ENCODE measurements around the gene KLF8.
A peak's percentile ranks its signal among the peaks of the same experiment; 100 is the strongest.
"Not testable (repeated sequence)": the region's sequence is repeated elsewhere in the genome, so short reads cannot be mapped to it uniquely, and the experiment has no call there.

The KLF8 gene

DNA sequence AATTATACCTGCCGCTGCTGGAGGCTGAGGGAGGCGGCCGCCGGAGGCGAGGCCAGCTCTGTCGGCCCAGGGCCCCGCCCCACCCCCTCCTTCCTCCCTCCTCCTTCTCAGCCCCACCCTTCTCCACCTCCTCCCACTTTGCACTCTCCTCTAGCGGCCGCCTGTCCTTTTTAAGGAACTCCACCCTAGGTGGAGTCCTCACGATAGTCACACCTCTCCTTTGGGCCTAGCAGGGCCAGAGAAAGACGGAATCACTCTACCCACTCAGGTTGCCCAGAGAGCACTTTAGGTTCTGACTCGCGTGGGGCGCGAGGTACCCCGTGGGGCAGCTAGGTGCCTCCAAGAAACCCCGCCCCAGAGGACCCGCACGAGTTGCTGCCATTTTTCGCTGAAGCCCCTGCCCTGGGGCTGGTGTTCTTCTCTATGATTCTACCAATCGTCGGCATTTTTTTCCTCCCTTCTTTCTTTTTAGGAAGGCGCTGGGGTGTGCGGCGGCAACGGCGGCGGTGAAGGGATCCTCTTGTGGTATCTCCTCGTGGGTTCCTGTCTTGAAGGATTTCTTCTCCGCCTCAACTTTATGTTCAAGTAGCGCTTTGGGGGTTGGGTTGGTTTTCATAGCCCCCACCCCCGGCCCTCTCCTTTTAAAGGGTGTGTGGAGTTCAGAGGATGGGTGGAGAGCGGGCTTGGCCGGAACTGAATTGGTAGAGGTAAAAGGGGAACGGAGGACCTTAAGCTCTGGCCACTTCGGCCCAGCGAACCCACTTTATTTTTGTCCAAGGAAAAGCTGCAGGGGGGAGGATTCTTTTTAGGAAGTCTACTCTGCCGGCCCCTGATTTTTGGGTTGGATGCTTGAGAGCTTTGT, at the start of gene KLF8:
Gene KLF8, plus strand, starts transcription at position 136 of the 862 bp plus-strand sequence. CDS start 979 bp downstream, outside the sequence.
- Histone ChIP-seq H3K9me3 (ENCODE audit: control insufficient read depth, insufficient read depth, low read length) (peaks cover 48% of the 10 kb centered on the region; the same call in 1 of the 2 replicates), H3K9ac (ENCODE audit: low read depth, low read length) (peak within 1 kb of the TSS; percentile 51; the same call in 1 of the 2 replicates), H3K4me1 (ENCODE audit: control insufficient read depth, insufficient read depth, low read length) (no peaks in the 10 kb centered on the region), H3K4me3 (ENCODE audit: low read depth, low read length) (peak within 1 kb of the TSS; percentile 68), H3K27ac (ENCODE audit: low read depth, low read length) (peak within 1 kb of the TSS; percentile 6), H3K36me3 (ENCODE audit: control insufficient read depth, insufficient read depth, low read length) (no peaks in the 10 kb centered on the region), H3K27me3 (ENCODE audit: control insufficient read depth, insufficient read depth, low read length) (no peaks in the 10 kb centered on the region)

- peaks cover 71% of the 10 kb centered on the region for H3K9me3 ChIP-seq (ENCODE audit: control insufficient read depth, insufficient read depth, low read length)
- H3K9ac ChIP-seq (ENCODE audit: low read depth, low read length); H3K4me3 ChIP-seq (ENCODE audit: low read depth, low read length); H3K27me3 ChIP-seq (ENCODE audit: control insufficient read depth, insufficient read depth, low read length); H3K27ac ChIP-seq (ENCODE audit: low read depth, low read length); H3K4me1 ChIP-seq (ENCODE audit: control insufficient read depth, insufficient read depth, low read length); H3K36me3 ChIP-seq (ENCODE audit: control insufficient read depth, insufficient read depth, low read length): not testable (repeated sequence)
Observed at GRCh38 chrX:56206945-56207344, 25.2 kb upstream of the KLF8 start.

DNA sequence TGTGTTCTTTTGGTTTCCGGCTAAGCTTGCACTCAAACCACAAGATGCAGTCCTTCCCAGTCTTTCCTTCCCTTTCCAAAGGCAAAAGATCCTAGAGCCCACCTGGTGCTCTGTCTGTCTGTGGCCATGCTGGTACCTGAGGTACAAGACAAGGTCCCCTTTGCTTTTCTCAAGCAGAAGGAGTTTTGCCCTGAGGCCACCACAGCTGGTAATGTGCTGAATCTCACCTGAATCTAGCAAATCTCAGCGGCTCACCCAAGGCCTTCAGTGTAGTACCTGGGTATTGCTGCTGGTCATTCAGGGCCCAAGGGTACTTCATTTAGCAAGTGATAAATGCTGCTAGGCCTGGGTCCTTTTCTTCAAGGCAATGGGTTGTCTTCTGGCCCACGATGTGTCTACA, 20.5 kb upstream of the KLF8 start:
- H3K36me3 ChIP-seq (ENCODE audit: control insufficient read depth, insufficient read depth, low read length), result no peaks in the 10 kb centered on the region
- peaks cover 71% of the 10 kb centered on the region for H3K9me3 ChIP-seq (ENCODE audit: control insufficient read depth, insufficient read depth, low read length)
- no peaks in the 10 kb centered on the region for H3K4me1 ChIP-seq (ENCODE audit: control insufficient read depth, insufficient read depth, low read length)
- H3K27me3 ChIP-seq (ENCODE audit: control insufficient read depth, insufficient read depth, low read length), result no peaks in the 10 kb centered on the region
- no peak overlapping the region for H3K4me3 ChIP-seq (ENCODE audit: low read depth, low read length)
- H3K9ac ChIP-seq (ENCODE audit: low read depth, low read length), result no peak overlapping the region
- H3K27ac ChIP-seq (ENCODE audit: low read depth, low read length), result no peak overlapping the region

DNA sequence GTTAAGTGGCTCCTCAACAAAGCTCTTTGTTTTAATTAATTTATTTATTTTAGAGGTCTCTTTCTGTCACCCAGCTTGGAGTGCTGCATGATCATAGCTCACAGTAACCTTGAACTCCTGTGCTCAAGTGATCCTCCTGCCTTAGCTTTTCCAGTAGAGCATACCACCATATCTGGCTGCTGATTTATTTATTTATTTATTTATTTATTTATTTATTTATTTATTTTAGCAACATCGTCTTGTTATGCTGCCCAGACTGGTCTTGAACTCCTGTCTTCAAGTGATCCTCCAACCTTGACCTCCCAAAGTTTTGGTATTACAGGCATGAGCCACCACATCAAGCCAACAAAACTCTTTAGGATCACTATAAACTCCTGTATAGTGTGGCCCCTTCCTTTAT, 15.8 kb upstream of the KLF8 start:
- no peak overlapping the region for H3K27ac ChIP-seq (ENCODE audit: low read depth, low read length)
- H3K4me3 ChIP-seq (ENCODE audit: low read depth, low read length), result no peak overlapping the region
- H3K9me3 ChIP-seq (ENCODE audit: control insufficient read depth, insufficient read depth, low read length), result peaks cover 58% of the 10 kb centered on the region
- no peaks in the 10 kb centered on the region for H3K4me1 ChIP-seq (ENCODE audit: control insufficient read depth, insufficient read depth, low read length)
- H3K27me3 ChIP-seq (ENCODE audit: control insufficient read depth, insufficient read depth, low read length), result no peaks in the 10 kb centered on the region
- H3K36me3 ChIP-seq (ENCODE audit: control insufficient read depth, insufficient read depth, low read length), result no peaks in the 10 kb centered on the region
- H3K9ac ChIP-seq (ENCODE audit: low read depth, low read length), result no peak overlapping the region

DNA sequence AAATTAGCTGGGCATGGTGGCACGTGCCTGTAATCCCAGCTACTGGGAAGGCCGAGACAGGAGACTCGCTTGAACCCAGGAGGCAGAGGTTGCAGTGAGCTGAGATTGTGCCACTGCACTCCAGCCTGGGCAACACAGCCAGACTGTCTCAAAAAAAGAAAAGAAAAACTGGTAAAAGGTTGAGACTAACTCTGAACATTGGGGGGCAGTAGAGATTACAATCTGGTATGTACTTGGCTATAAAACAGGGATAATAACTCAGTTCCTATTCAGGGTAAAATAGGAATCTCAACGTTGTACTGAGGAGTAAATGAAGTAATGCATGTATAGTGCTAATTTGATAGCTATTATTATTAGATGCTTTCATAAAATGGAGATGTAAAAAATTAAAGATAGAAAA, 12.5 kb upstream of the KLF8 start:
- H3K9me3 ChIP-seq (ENCODE audit: control insufficient read depth, insufficient read depth, low read length), result peaks cover 44% of the 10 kb centered on the region
- H3K9ac ChIP-seq (ENCODE audit: low read depth, low read length), result no peak overlapping the region
- no peaks in the 10 kb centered on the region for H3K36me3 ChIP-seq (ENCODE audit: control insufficient read depth, insufficient read depth, low read length)
- no peaks in the 10 kb centered on the region for H3K27me3 ChIP-seq (ENCODE audit: control insufficient read depth, insufficient read depth, low read length)
- no peak overlapping the region for H3K27ac ChIP-seq (ENCODE audit: low read depth, low read length)
- no peak overlapping the region for H3K4me3 ChIP-seq (ENCODE audit: low read depth, low read length)
- H3K4me1 ChIP-seq (ENCODE audit: control insufficient read depth, insufficient read depth, low read length), result no peaks in the 10 kb centered on the region

DNA sequence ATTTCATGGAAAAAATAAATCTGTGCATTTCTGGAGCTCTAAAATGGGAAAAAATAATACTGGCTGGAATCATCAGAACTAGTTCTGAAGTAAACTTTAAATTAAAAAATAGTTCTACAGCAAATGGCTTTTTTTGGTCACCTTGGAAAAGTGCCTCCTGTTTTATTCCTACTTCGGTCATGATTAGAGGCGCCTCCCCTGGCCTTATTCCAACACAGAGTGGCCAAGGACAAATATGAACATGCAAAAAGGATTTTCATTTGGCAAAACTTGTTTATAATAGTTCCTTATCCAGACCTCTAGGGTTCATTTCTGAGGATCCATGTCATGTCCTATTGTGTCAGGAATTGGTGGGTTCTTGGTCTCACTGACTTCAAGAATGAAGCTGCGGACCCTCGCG, 11.1 kb upstream of the KLF8 start:
- Histone ChIP-seq H3K4me3 (ENCODE audit: low read depth, low read length) (no peak overlapping the region), H3K36me3 (ENCODE audit: control insufficient read depth, insufficient read depth, low read length) (no peaks in the 10 kb centered on the region), H3K9me3 (ENCODE audit: control insufficient read depth, insufficient read depth, low read length) (peaks cover 42% of the 10 kb centered on the region), H3K27me3 (ENCODE audit: control insufficient read depth, insufficient read depth, low read length) (no peaks in the 10 kb centered on the region), H3K27ac (ENCODE audit: low read depth, low read length) (no peak overlapping the region), H3K4me1 (ENCODE audit: control insufficient read depth, insufficient read depth, low read length) (no peaks in the 10 kb centered on the region), H3K9ac (ENCODE audit: low read depth, low read length) (no peak overlapping the region)

GRCh38 chrX:56222473-56223000, 9.6 kb upstream of the KLF8 start:
- H3K4me3 ChIP-seq (ENCODE audit: low read depth, low read length), result no peak overlapping the region
- no peaks in the 10 kb centered on the region for H3K27me3 ChIP-seq (ENCODE audit: control insufficient read depth, insufficient read depth, low read length)
- peaks cover 50% of the 10 kb centered on the region for H3K9me3 ChIP-seq (ENCODE audit: control insufficient read depth, insufficient read depth, low read length)

DNA sequence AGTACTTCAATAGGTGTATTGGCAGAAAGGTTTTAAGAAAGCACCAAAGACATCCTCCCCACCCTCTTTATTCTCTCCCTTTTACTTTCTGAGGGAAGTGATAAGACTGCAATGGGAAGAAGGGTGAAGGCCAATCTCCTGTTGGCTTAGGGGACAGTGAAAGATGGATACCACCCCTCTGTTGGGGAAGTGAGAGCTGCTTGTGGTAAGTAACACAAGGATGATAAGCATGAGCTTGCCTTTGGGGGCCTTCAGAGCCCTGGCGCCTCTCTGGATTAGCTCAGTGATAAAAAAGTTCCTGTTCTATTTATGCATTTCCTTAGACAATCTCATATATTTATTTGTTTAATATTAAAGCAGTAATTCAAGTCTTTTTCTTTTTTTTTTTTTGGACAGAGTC, 5.2 kb upstream of the KLF8 start:
- Histone ChIP-seq H3K36me3 (ENCODE audit: control insufficient read depth, insufficient read depth, low read length) (no peaks in the 10 kb centered on the region), H3K27me3 (ENCODE audit: control insufficient read depth, insufficient read depth, low read length) (no peaks in the 10 kb centered on the region), H3K9me3 (ENCODE audit: control insufficient read depth, insufficient read depth, low read length) (peaks cover 55% of the 10 kb centered on the region), H3K9ac (ENCODE audit: low read depth, low read length) (no peak overlapping the region), H3K4me1 (ENCODE audit: control insufficient read depth, insufficient read depth, low read length) (no peaks in the 10 kb centered on the region), H3K27ac (ENCODE audit: low read depth, low read length) (no peak overlapping the region), H3K4me3 (ENCODE audit: low read depth, low read length) (no peak overlapping the region)

More at GRCh38 chrX:56222473-56223000, 9.6 kb upstream of the KLF8 start:
- H3K4me1 ChIP-seq (ENCODE audit: control insufficient read depth, insufficient read depth, low read length), result no peaks in the 10 kb centered on the region
- no peak overlapping the region for H3K9ac ChIP-seq (ENCODE audit: low read depth, low read length)
- H3K36me3 ChIP-seq (ENCODE audit: control insufficient read depth, insufficient read depth, low read length), result no peaks in the 10 kb centered on the region
- H3K27ac ChIP-seq (ENCODE audit: low read depth, low read length), result no peak overlapping the region

DNA sequence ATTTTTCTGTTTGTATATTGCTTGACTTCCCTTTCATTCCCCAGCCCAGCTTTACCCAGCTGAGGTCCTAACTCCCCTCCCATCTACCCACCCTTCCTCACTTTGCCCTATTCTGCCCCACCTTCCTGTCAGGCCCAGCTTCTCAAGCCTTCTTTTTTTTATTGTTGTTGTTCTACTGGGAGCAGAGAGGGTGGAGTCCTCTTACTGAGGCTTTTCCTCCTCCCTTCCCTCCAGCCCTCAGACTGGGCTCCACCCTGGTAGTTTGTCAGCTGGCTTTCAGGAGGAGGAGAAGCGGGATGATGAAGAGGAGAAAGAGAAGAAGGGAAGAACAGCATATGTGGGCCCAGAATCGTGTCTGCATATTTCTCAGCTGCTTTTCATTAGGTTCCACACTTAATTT, 3.2 kb upstream of the KLF8 start:
- H3K27ac ChIP-seq (ENCODE audit: low read depth, low read length), result no peak overlapping the region
- no peaks in the 10 kb centered on the region for H3K36me3 ChIP-seq (ENCODE audit: control insufficient read depth, insufficient read depth, low read length)
- no peak overlapping the region for H3K9ac ChIP-seq (ENCODE audit: low read depth, low read length)
- no peaks in the 10 kb centered on the region for H3K27me3 ChIP-seq (ENCODE audit: control insufficient read depth, insufficient read depth, low read length)
- no peaks in the 10 kb centered on the region for H3K4me1 ChIP-seq (ENCODE audit: control insufficient read depth, insufficient read depth, low read length)
- H3K9me3 ChIP-seq (ENCODE audit: control insufficient read depth, insufficient read depth, low read length), result peaks cover 44% of the 10 kb centered on the region
- H3K4me3 ChIP-seq (ENCODE audit: low read depth, low read length), result no peak overlapping the region

- Histone ChIP-seq H3K9me3 (ENCODE audit: control insufficient read depth, insufficient read depth, low read length) (peaks cover 53% of the 10 kb centered on the region), H3K4me1 (ENCODE audit: control insufficient read depth, insufficient read depth, low read length) (no peaks in the 10 kb centered on the region), H3K9ac (ENCODE audit: low read depth, low read length) (no peak overlapping the region), H3K4me3 (ENCODE audit: low read depth, low read length) (peak overlapping the region; percentile 68), H3K27ac (ENCODE audit: low read depth, low read length) (no peak overlapping the region), H3K36me3 (ENCODE audit: control insufficient read depth, insufficient read depth, low read length) (no peaks in the 10 kb centered on the region), H3K27me3 (ENCODE audit: control insufficient read depth, insufficient read depth, low read length) (no peaks in the 10 kb centered on the region)
Observed at GRCh38 chrX:56231537-56232090, 542 bp upstream of the KLF8 start.

- peak overlapping the region; percentile 68 for H3K4me3 ChIP-seq (ENCODE audit: low read depth, low read length)
- H3K4me1 ChIP-seq (ENCODE audit: control insufficient read depth, insufficient read depth, low read length), result no peaks in the 10 kb centered on the region
- H3K9ac ChIP-seq (ENCODE audit: low read depth, low read length), result no peak overlapping the region
- no peaks in the 10 kb centered on the region for H3K27me3 ChIP-seq (ENCODE audit: control insufficient read depth, insufficient read depth, low read length)
- H3K27ac ChIP-seq (ENCODE audit: low read depth, low read length), result no peak overlapping the region
- H3K36me3 ChIP-seq (ENCODE audit: control insufficient read depth, insufficient read depth, low read length), result no peaks in the 10 kb centered on the region
- peaks cover 48% of the 10 kb centered on the region; the same call in 1 of the 2 replicates for H3K9me3 ChIP-seq (ENCODE audit: control insufficient read depth, insufficient read depth, low read length)
Observed at GRCh38 chrX:56233100-56233499, 944 bp downstream of the KLF8 start.
